IPS DF 19.7 (cell line): ENCODE data around the gene CSNK1G1.

Experiments
- DNase-seq: peaks from one replicate; pipeline ENCODE4 v3.0.0-alpha.2; 2013; ENCODE audit warnings: low read depth, low spot score

Gene CSNK1G1

GRCh38 chr15:64191971-64192830 lies 163.8 kb downstream of the CSNK1G1 start:
- no peak for DNase-seq

- DNase-seq, result no peak
Measured at GRCh38 chr15:64187396-64188191, 168.4 kb downstream of the CSNK1G1 start.

DNA sequence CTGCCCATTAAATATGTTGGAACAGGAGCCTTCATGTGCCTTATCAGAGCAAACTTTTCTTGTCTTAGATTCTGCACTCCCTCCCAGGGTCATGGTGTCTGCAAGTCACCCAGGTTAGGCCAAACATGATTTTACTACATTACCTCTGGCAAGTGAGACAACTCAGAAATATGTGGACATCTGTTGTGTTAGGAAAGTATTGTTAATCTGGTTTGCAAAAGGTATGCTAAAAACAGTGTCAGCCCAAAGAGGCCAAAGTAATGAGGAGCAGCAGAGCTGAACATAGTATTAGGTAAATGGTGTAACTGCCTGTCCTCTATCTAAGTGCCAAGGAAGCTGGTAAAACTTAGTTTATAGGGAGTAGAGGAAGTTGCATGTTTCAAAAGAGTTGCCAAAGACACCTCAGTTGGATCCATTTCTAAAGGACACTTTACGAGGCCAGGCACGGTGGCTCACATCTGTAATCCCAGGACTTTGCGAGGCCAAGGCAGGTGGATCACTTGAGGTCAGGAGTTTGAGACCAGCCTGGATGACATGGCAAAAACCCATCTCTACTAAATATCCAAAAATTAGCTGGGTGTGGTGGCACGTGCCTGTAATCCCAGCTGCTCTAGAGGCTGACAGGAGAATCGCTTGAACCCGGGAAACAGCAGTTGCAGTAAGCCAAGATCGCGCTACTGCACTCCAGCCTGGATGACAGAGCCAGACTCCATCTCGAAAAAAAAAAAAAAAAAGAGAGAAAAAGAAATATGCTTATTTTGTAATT lies 170.6 kb downstream of the CSNK1G1 start:
- DNase-seq, result no peak

GRCh38 chr15:64182859-64183370 lies 173.1 kb downstream of the CSNK1G1 start:
- DNase-seq, result no peak

DNA sequence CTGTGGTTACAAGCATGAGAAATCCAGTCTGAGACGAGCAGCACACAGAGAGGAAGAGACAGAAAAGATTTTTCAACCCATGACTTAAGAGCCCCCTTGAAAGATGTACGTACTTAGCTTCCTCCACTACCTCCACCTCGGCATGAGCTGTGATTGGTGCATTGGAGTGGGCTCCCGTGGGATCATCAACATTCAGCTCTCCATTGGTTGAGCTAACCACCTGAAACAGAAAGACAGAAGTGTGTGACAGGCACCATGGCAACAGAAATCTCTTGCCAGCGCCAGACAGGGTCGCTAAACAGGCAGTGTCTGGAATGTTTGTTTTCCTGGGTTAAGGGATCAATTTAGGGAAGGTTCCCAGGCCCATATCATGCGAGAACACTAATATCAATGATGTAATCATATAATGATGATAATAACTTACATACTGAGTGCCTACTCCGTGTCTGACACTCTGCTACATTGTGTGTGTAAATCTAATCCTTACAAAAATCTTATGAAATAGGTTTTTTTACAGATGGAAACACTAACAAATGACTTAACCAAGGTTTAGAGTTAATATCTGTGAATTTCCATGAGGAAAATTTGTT lies 175.6 kb downstream of the CSNK1G1 start:
- peak; percentile 20 for DNase-seq

- no peak for DNase-seq
Measured at GRCh38 chr15:64166102-64166890, 189.7 kb downstream of the CSNK1G1 start.

DNA sequence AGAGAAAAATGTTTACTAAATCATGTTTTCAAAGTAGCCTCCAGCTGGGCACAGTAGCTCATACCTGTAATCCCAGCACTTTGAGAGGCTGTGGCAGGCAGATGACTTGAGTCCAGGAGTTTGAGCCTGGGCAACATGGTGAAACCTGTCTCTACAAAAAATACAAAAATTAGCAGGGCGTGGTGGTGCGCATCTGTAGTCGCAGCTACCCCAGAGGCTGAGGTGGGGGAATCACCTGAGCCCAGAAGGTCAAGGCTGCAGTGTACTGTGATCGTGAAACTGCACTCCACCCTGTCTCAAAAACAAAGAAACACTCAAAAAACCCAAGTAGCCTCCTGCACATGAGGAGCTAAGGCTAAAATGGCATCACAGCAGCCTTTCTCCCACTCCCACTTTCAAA lies 191.5 kb downstream of the CSNK1G1 start:
- no peak for DNase-seq

- no peak for DNase-seq
Measured at GRCh38 chr15:64163659-64164362, 192.2 kb downstream of the CSNK1G1 start.

DNA sequence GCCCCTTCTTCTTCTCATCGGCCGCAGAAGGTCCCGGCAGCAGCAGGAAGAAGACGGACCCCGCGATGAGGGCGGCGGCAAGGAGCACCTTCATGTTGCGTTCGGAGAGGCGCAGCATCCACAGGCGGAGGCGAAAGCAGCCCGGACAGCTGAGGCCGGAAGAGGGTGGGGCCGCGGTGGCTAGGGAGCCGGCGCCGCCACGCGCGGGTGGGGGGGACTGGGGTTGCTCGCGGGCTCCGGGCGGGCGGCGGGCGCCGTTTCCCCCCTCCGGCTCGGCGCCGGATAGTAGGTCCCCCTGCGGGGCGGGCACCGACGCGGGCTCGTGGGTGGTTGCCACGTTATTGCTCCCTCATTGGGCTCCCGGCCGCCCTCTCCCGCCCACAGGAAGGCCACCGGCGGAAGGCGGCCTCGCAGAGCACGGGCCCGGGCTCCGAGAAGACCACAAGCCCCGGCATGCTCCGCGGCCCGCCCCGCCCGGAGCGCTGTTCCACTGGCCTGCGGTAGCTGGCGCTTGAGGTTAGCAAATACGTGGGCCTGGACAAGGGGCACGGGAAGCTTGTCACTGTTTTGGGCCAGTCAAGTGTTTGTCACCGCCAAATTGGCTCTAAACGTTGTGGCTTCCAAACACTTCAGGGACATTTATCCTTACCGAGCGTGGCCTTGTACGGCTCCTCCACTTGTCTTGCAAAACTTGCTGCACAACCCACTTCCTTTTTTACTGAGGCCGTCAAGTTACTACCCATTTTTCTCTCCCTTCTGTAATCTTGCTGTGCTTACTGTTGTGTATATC lies 192.9 kb downstream of the CSNK1G1 start, which contains the start of gene PPIB:
PPIB (minus strand) TSS at position 154 of the 790 bp plus-strand sequence; CDS start at position 118, 36 bp downstream.
- peak; percentile 86 for DNase-seq

GRCh38 chr15:64162478-64162868 lies 193.5 kb downstream of the CSNK1G1 start:
- DNase-seq, result no peak

GRCh38 chr15:64161688-64162477 lies 194.1 kb downstream of the CSNK1G1 start:
- DNase-seq, result no peak

GRCh38 chr15:64158363-64159134 lies 197.4 kb downstream of the CSNK1G1 start:
- no peak for DNase-seq

GRCh38 chr15:64157599-64158125 lies 198.3 kb downstream of the CSNK1G1 start:
- DNase-seq, result no peak

- no peak for DNase-seq
Measured at GRCh38 chr15:64156652-64157331, 199.2 kb downstream of the CSNK1G1 start.

DNA sequence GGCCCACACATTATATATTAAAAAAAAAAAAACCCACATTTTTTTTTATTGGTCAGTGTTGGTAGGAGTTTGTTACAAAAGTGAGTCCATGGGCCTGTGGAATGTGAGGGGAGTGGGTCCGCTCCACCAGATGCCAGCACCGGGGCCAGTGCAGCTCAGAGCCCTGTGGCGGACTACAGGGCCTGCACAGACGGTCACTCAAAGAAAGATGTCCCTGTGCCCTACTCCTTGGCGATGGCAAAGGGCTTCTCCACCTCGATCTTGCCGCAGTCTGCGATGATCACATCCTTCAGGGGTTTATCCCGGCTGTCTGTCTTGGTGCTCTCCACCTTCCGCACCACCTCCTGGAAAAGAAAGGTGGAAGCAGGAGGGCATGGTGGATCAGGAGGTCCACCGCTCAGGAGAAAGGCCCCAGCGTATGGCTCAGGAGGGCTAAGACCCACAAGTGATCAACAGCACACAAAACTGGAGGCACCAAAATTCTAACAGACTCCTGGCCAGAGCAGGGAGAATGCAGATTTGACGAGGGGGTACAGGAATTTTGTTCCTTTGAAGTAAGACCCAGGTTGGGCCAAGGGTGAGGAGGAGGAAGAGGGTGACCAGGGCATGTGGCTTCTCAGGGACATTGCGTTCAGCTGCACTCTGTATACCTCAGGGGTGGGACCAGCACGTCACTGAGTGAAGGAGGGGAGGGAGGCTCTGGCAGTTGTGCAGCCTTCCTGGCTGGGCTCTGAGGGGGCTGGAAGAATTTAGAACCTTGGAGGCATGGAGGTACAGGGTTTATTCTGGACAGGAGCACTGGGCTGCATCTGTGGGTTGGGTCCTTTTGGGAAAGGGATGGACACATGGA lies 199.9 kb downstream of the CSNK1G1 start:
- DNase-seq, result no peak
